H1 (cell line): ENCODE data around the gene TSPAN1. TPM values are rescaled to one million over a fixed set of nuclear protein-coding genes. Genes with fewer than 3 reads are reported as not detected.

Experiments used
- CTCF ChIA-PET: fragments of 300-600 bp; sonication (Branson Sonifier 250); formaldehyde crosslinking; loops from one replicate; lab custom pipeline; 2021; ENCODE audit not compliant: partially characterized antibody; lab: Charles Lee
- POLR2A ChIA-PET: fragments of 300-600 bp; sonication (Branson Sonifier 250); formaldehyde crosslinking; loops from one replicate; lab custom pipeline; 2021; ENCODE audit warnings: inconsistent platforms; ENCODE audit not compliant: partially characterized antibody; lab: Charles Lee
- DNase-seq, 2 experiments: peaks; one replicate each; pipeline versions ENCODE4 v3.0.0 to v3.0.0-alpha.2; 2010 to 2022; ENCODE audit warnings: low spot score in 2 of 2, low read depth in 1 of 2, mixed read lengths in 1 of 2
- FAIRE-seq: peaks from 2 replicates; lab custom pipeline; 2011; peaks lifted over from hg19 to GRCh38; lab: Jason Lieb, UNC
- H2AFZ ChIP-seq: 2 replicates; pipeline ENCODE4 v1.8.1; 2012; ENCODE audit warnings: low read length, inconsistent platforms
- H2AK5ac ChIP-seq: 2 replicates; pipeline ENCODE4 v1.6.1; 2013; ENCODE audit warnings: low read depth, low read length
- H2BK120ac ChIP-seq: replicated peaks from 2 replicates; pipeline ENCODE3; 2013; ENCODE audit warnings: low read depth, low read length, inconsistent platforms
- H2BK12ac ChIP-seq: 2 replicates; pipeline ENCODE4 v1.6.1; 2013; ENCODE audit warnings: low read depth, low read length
- H2BK15ac ChIP-seq: 2 replicates; pipeline ENCODE4 v1.6.1; 2013; ENCODE audit warnings: low read length
- H2BK20ac ChIP-seq: 2 replicates; pipeline ENCODE4 v1.6.1; 2013; ENCODE audit warnings: low read length
- H2BK5ac ChIP-seq: 2 replicates; pipeline ENCODE4 v1.6.1; 2013; ENCODE audit warnings: low read depth, low read length
- H3K14ac ChIP-seq: 2 replicates; pipeline ENCODE4 v1.6.1; 2013; ENCODE audit warnings: inconsistent platforms; ENCODE audit not compliant: insufficient read length
- H3K18ac ChIP-seq: 2 replicates; pipeline ENCODE4 v1.6.1; 2013; ENCODE audit warnings: low read length; ENCODE audit errors: extremely low read depth
- H3K23ac ChIP-seq: 2 replicates; pipeline ENCODE4 v1.6.1; 2013; ENCODE audit warnings: inconsistent platforms; ENCODE audit not compliant: insufficient read length
- H3K23me2 ChIP-seq: 2 replicates; pipeline ENCODE4 v1.6.1; 2013; ENCODE audit warnings: low read depth, low read length
- H3K27ac ChIP-seq: 2 replicates; pipeline ENCODE4 v1.6.1; 2011; ENCODE audit warnings: low read depth, low read length, inconsistent platforms
- H3K27me3 ChIP-seq, 4 experiments: replicated peaks in 1 of 4; 1 replicate in 1 of 4; 2 replicates in 3 of 4; pipeline versions ENCODE4 v1.6.1 to v1.8.1; 2011 to 2013; ENCODE audit warnings: low read length in 3 of 4, mild to moderate bottlenecking in 3 of 4, inconsistent platforms in 2 of 4, mixed read lengths in 2 of 4, moderate library complexity in 1 of 4; ENCODE audit not compliant: control insufficient read depth in 3 of 4, insufficient read depth in 3 of 4; ENCODE audit errors: extremely low read depth in 1 of 4
- H3K36me3 ChIP-seq, 4 experiments: 2 replicates each; pipeline versions ENCODE4 v1.6.1 to v1.8.1; 2011 to 2013; ENCODE audit warnings: mild to moderate bottlenecking in 4 of 4, low read length in 3 of 4, moderate library complexity in 2 of 4, control low read depth in 1 of 4, inconsistent platforms in 1 of 4; ENCODE audit not compliant: insufficient read depth in 4 of 4, control insufficient read depth in 2 of 4
- H3K4ac ChIP-seq: replicated peaks from 2 replicates; pipeline ENCODE3; 2013; ENCODE audit warnings: low read length, low read depth, mixed read lengths, inconsistent platforms; ENCODE audit not compliant: insufficient read length
- H3K4me1 ChIP-seq, 4 experiments: replicated peaks in 1 of 4; 1 replicate in 1 of 4; 2 replicates in 3 of 4; pipeline versions ENCODE4 v1.6.1 to v1.8.1; 2011 to 2013; ENCODE audit warnings: low read length in 3 of 4, inconsistent platforms in 2 of 4, mixed read lengths in 1 of 4; ENCODE audit not compliant: insufficient read depth in 4 of 4, control insufficient read depth in 3 of 4
- H3K4me2 ChIP-seq, 2 experiments: 2 replicates each; pipeline versions ENCODE4 v1.6.1 to v1.8.1; 2011 to 2013; ENCODE audit warnings: low read depth in 2 of 2, low read length in 2 of 2, control low read depth in 1 of 2, inconsistent platforms in 1 of 2, mild to moderate bottlenecking in 1 of 2; ENCODE audit not compliant: insufficient read depth in 1 of 2
- H3K4me3 ChIP-seq, 4 experiments: fragments of 200-600, 300-600 bp in 1 of 4; sonication (generic), shearing (Covaris generic), sonication (Bioruptor Twin) in 1 of 4; 2 replicates each; pipeline versions ENCODE4 v1.5.1 to v1.8.1; 2011 to 2016; ENCODE audit warnings: low read length in 4 of 4, low read depth in 3 of 4, control low read depth in 2 of 4, inconsistent platforms in 2 of 4, mild to moderate bottlenecking in 2 of 4, mixed read lengths in 1 of 4, moderate library complexity in 1 of 4; ENCODE audit not compliant: insufficient read depth in 2 of 4; ENCODE audit errors: extremely low read depth in 1 of 4
- H3K56ac ChIP-seq: replicated peaks from 2 replicates; pipeline ENCODE3; 2013; ENCODE audit warnings: low read depth, mild to moderate bottlenecking, mixed read lengths, low read length, inconsistent platforms; ENCODE audit not compliant: insufficient read length
- H3K79me1 ChIP-seq: 2 replicates; pipeline ENCODE4 v1.6.1; 2013; ENCODE audit warnings: low read depth, low read length, control low read depth
- H3K79me2 ChIP-seq, 2 experiments: 2 replicates each; pipeline versions ENCODE4 v1.6.1 to v1.8.1; 2012 to 2013; ENCODE audit warnings: low read length in 2 of 2, mild to moderate bottlenecking in 2 of 2, inconsistent platforms in 1 of 2; ENCODE audit not compliant: insufficient read depth in 2 of 2, control insufficient read depth in 1 of 2
- H3K9ac ChIP-seq, 4 experiments: replicated peaks in 1 of 4; 1 replicate in 1 of 4; 2 replicates in 3 of 4; pipeline versions ENCODE4 v1.6.1 to v1.8.1; 2011 to 2013; ENCODE audit warnings: low read depth in 3 of 4, low read length in 3 of 4, control low read depth in 2 of 4, mild to moderate bottlenecking in 2 of 4, moderate library complexity in 2 of 4, inconsistent platforms in 1 of 4; ENCODE audit errors: extremely low read depth in 1 of 4
- H3K9me3 ChIP-seq, 2 experiments: 2 replicates each; pipeline versions ENCODE4 v1.6.1 to v1.8.1; 2012 to 2013; ENCODE audit warnings: mild to moderate bottlenecking in 2 of 2, moderate library complexity in 2 of 2, control low read depth in 1 of 2, inconsistent platforms in 1 of 2, low read depth in 1 of 2, low read length in 1 of 2, mixed read lengths in 1 of 2; ENCODE audit not compliant: insufficient read depth in 2 of 2
- H4K20me1 ChIP-seq, 2 experiments: replicated peaks in 1 of 2; 2 replicates each; pipeline versions ENCODE3 to v1.8.1; 2011 to 2013; ENCODE audit warnings: inconsistent platforms in 2 of 2, low read length in 2 of 2, mild to moderate bottlenecking in 1 of 2; ENCODE audit not compliant: insufficient read depth in 2 of 2, control insufficient read depth in 1 of 2
- H4K5ac ChIP-seq: 2 replicates; pipeline ENCODE4 v1.6.1; 2013; ENCODE audit warnings: low read length, low read depth, mixed read lengths, inconsistent platforms; ENCODE audit not compliant: insufficient read length
- H4K8ac ChIP-seq: 2 replicates; pipeline ENCODE4 v1.8.0; 2013; ENCODE audit warnings: mild to moderate bottlenecking, moderate library complexity, low read length, inconsistent platforms; ENCODE audit not compliant: insufficient read depth; ENCODE audit errors: extremely low read depth
- H4K91ac ChIP-seq: replicated peaks from 2 replicates; pipeline ENCODE3; 2013; ENCODE audit warnings: low read length, mixed read lengths, inconsistent platforms; ENCODE audit not compliant: insufficient read length
- EP300 ChIP-seq, 2 experiments: IDR thresholded peaks; 1 replicate in 1 of 2; 2 replicates in 1 of 2; pipeline ENCODE4 v1.6.1; 2011 to 2012; ENCODE audit warnings: low read depth in 2 of 2, low read length in 2 of 2, mild to moderate bottlenecking in 2 of 2, borderline replicate concordance in 1 of 2, inconsistent platforms in 1 of 2, moderate library complexity in 1 of 2
- POLR2A ChIP-seq, 2 experiments: IDR thresholded peaks; 1 replicate in 1 of 2; 2 replicates in 1 of 2; pipeline ENCODE4 v1.6.1; 2011; ENCODE audit warnings: low read depth in 2 of 2, low read length in 2 of 2, mild to moderate bottlenecking in 2 of 2; ENCODE audit errors: control extremely low read depth in 1 of 2
- SP2 ChIP-seq: IDR thresholded peaks from 2 replicates; pipeline ENCODE4 v1.6.1; 2012; ENCODE audit warnings: mild to moderate bottlenecking, low read length, inconsistent platforms
- TAF1 ChIP-seq: IDR thresholded peaks from 2 replicates; pipeline ENCODE4 v1.6.1; 2011; ENCODE audit warnings: mild to moderate bottlenecking, low read depth, low read length
- TAF7 ChIP-seq: optimal IDR thresholded peaks from 2 replicates; pipeline ENCODE3; 2011; ENCODE audit warnings: low read depth, mild to moderate bottlenecking, inconsistent platforms, low read length, moderate library complexity, borderline replicate concordance
- WGBS, 2 experiments: shearing (Covaris generic) in 1 of 2; methylation state at CpG; one replicate each; pipeline versions ENCODE4 v1.1.6 to v1.1.7; 2013 to 2015; ENCODE audit warnings: low lambda C conversion rate in 2 of 2, mixed read lengths in 2 of 2, inconsistent platforms in 1 of 2, low coverage in 1 of 2, missing lambda C conversion rate in 1 of 2; ENCODE audit not compliant: insufficient replicate concordance in 2 of 2, insufficient coverage in 1 of 2, insufficient read length in 1 of 2; ENCODE audit errors: extremely low coverage in 1 of 2, missing lambda C conversion rate in 1 of 2; 5-methylcytosine and 5-hydroxymethylcytosine counted together
- polyA plus RNA-seq, 7 experiments: library from polyadenylated mRNA; depleted of rRNA in 3 of 7; stranded (reverse) in 5 of 7; unstranded in 2 of 7; fragments of >200 nt in 5 of 7; fragments of 200-250 nt in 2 of 7; gene quantifications; 1 replicate in 5 of 7; 2 replicates in 1 of 7; 4 replicates in 1 of 7; pipeline versions ENCODE4 v1.2.1 to v1.2.3, GENCODE V29; 2011 to 2013; ENCODE audit warnings: missing spikeins in 2 of 7, mixed read lengths in 2 of 7
- total RNA-seq: library from RNA; stranded (reverse); fragmentation: NEBNext Ultra II Directional; extraction: Animal tissue kit (Norgen Biotek cat#: 25700); gene quantifications from 2 replicates; pipeline ENCODE4 v1.2.1, GENCODE V29; 2021

The TSPAN1 gene
- total and polyA plus RNA-seq, 2 of the 8 experiments (the other 6 are each of a cell fraction or from before 2014, with no cell fraction given): 0.05 TPM; not detected in 1

GRCh38 chr1:46128344-46128743, 46.5 kb upstream of the TSPAN1 start:
- Histone ChIP-seq H2BK5ac (no peak overlapping the region), H3K23me2 (peaks cover 9% of the 10 kb centered on the region), H3K4ac (no peak overlapping the region), H2BK20ac (no peak overlapping the region), H2BK120ac (no peak overlapping the region), H3K4me2 (no peak overlapping the region), H3K14ac (no peak overlapping the region), H3K27ac (no peak overlapping the region), H3K18ac (no peak overlapping the region), H3K36me3 (no peaks in the 10 kb centered on the region), H3K79me1 (no peaks in the 10 kb centered on the region), H3K23ac (no peak overlapping the region), H3K9ac (no peak overlapping the region), H3K79me2 (peaks cover 0 to 25% of the 10 kb centered on the region in 2 experiments; a peak in 2 of 4 replicates), H4K5ac (no peak overlapping the region), H3K9me3 (no peaks in the 10 kb centered on the region), H4K8ac (no peak overlapping the region), H3K4me1 (peaks cover 0 to 2% (median under 1%) of the 10 kb centered on the region in 4 experiments; a peak in 3 of 7 replicates), H3K4me3 (no peak overlapping the region), H2AK5ac (no peak overlapping the region), H2BK12ac (no peak overlapping the region), H2BK15ac (no peak overlapping the region), H2AFZ (no peak overlapping the region), H3K27me3 (no peaks in the 10 kb centered on the region), H4K20me1 (peaks cover 0 to 3% of the 10 kb centered on the region in 2 experiments), H4K91ac (no peak overlapping the region), H3K56ac (no peak overlapping the region)
- POLR2A ChIA-PET: no interaction called here
- CTCF ChIA-PET: interaction anchor here (1.0 to 1.8 kb wide), 4 partner anchors 11 to 52 kb away, joined by 4 to 5 read pairs (median 4); no protein-coding TSS in a partner anchor
- 94% methylated on average over 3 of the region's 3 CpGs; no CpG with 5 or more reads in 1 of the 2 experiments for WGBS, 2 experiments
- no peak for DNase-seq
- no peak for TF ChIP-seq POLR2A (IDR thresholded peaks at IDR 0.05; ENCODE audit: control extremely low read depth in 1 of 2, low read depth in 2 of 2, low read length in 2 of 2)
- TF ChIP-seq TAF7: no peak
- no peak for TF ChIP-seq EP300 (IDR thresholded peaks at IDR 0.05; ENCODE audit: borderline replicate concordance in 1 of 2, low read depth in 2 of 2, low read length in 2 of 2)
- no peak for TF ChIP-seq SP2
- TF ChIP-seq TAF1: no peak
- FAIRE-seq: no peak
